Activated CD8-positive, alpha-beta T cell treated with anti-CD3 and anti-CD28 coated beads for 36 hours (primary cell): Measurements from ENCODE around the gene ZNF652. TPM values are rescaled to one million over a fixed set of nuclear protein-coding genes. Genes with fewer than 3 reads are reported as not detected.

Source experiments
- ATAC-seq: fragments of 200-7000 bp; cut with Tn5 transposase; one replicate; pipeline ENCODE4 v1.10.0; 2021; ENCODE audit warnings: mild to moderate bottlenecking, moderate library complexity
- CTCF ChIA-PET: fragments of 350-600 bp; sonication (Branson Sonifier 250); formaldehyde crosslinking; loops from one replicate; lab custom pipeline; 2021; ENCODE audit warnings: antibody characterized with exemption; lab: Charles Lee
- POLR2A ChIA-PET: fragments of 350-600 bp; sonication (Branson Sonifier 250); formaldehyde crosslinking; loops from one replicate; lab custom pipeline; 2021; ENCODE audit warnings: antibody characterized with exemption; lab: Charles Lee
- DNase-seq: peaks from one replicate; pipeline ENCODE4 v3.0.0-alpha.2; 2020
- H3K27ac Mint-ChIP-seq: one replicate; pipeline ENCODE4 v1.8.0; 2021; ENCODE audit warnings: mild to moderate bottlenecking, mixed read lengths
- H3K27me3 Mint-ChIP-seq: one replicate; pipeline ENCODE4 v1.8.0; 2021; ENCODE audit warnings: mixed read lengths
- H3K36me3 Mint-ChIP-seq: one replicate; pipeline ENCODE4 v1.8.0; 2021; ENCODE audit warnings: low read depth, mixed read lengths
- H3K4me1 Mint-ChIP-seq: one replicate; pipeline ENCODE4 v1.8.0; 2021; ENCODE audit warnings: low read depth, mixed read lengths
- H3K4me3 Mint-ChIP-seq: one replicate; pipeline ENCODE4 v1.8.0; 2021; ENCODE audit warnings: mild to moderate bottlenecking, moderate library complexity, mixed read lengths
- H3K9me3 Mint-ChIP-seq: one replicate; pipeline ENCODE4 v1.8.0; 2021; ENCODE audit warnings: mixed read lengths
- CTCF ChIP-seq: fragments of 200-600 bp; IDR thresholded peaks from one replicate; pipeline ENCODE4 v1.8.0; 2022; ENCODE audit warnings: antibody characterized with exemption, mild to moderate bottlenecking
- intact Hi-C: fragments of 100-400 bp; cut with micrococcal nuclease; formaldehyde crosslinking; loops from one replicate; pipeline ENCODE4 v1.10.0; 2022
- total RNA-seq, 2 experiments: library from RNA; stranded (reverse); gene quantifications; one replicate each; pipeline ENCODE4 v1.2.3, GENCODE V29; 2021

Gene ZNF652
- total RNA-seq, 2 experiments from 2014 or later: 6.4 to 6.7 TPM

DNA sequence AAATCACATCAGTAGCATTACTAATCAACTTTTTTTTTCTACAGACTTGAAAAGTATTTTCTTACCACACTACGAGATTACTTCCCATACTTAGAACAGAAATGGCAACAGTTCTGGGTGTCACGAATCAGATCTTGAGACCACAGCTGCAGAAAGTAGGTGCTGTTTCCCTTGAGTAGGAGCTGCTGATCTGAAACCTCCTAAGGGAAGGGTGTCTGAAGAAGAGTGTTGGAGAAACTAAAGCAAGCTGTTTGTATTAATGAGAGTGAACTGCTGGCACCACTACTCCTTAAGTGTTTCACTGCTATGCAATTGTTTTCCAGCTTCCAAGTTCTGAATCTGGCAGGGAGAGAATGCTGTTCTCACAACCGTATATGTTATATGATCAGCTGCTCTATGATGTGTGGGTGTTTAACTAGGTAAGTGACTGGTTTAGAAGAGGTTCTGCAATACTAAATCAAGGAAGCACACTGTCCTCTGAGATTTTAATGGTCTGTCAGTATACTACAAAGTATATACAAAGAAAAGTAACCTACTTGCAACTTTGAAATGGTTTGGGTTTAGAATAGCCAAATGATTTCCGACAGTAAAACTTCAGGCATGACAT lies 3.3 kb downstream of the ZNF652 start:
- POLR2A ChIA-PET: interaction anchor here (1.1 to 5.6 kb wide), 7 partner anchors 11 to 149 kb away, joined by 3 to 26 read pairs (median 5); partner anchors contain the start of gene PHB1
- intact Hi-C loops: no loop called here
- Mint-ChIP-seq H3K4me1 (peaks cover 53% of the 10 kb centered on the region), H3K27ac (peak overlapping the region; percentile 53), H3K9me3 (no peaks in the 10 kb centered on the region), H3K27me3 (no peaks in the 10 kb centered on the region), H3K4me3 (peak overlapping the region; percentile 90), H3K36me3 (no peaks in the 10 kb centered on the region)
- TF ChIP-seq CTCF: no peak
- peak; percentile 44 for DNase-seq
- CTCF ChIA-PET: interaction anchor here (0.9 to 5.2 kb wide), 9 partner anchors 10 to 49 kb away, joined by 3 to 42 read pairs (median 8); no protein-coding TSS in a partner anchor
- peak; percentile 21 for ATAC-seq

- H3K27me3 Mint-ChIP-seq: no peaks in the 10 kb centered on the region
- intact Hi-C loops: no loop called here
- CTCF ChIA-PET: interaction anchor here (0.8 to 5.2 kb wide), 8 partner anchors 8 to 42 kb away, joined by 3 to 42 read pairs (median 6); no protein-coding TSS in a partner anchor
- DNase-seq (no peak), ATAC-seq (no peak)
- H3K27ac Mint-ChIP-seq: no peak overlapping the region
- POLR2A ChIA-PET: interaction anchor here (0.7 to 5.6 kb wide), 3 partner anchors 10 to 57 kb away, joined by 5 to 26 read pairs (median 6); partner anchors contain the start of gene PHB1
- H3K36me3 Mint-ChIP-seq: no peaks in the 10 kb centered on the region
- H3K4me3 Mint-ChIP-seq: peak overlapping the region; percentile 90
- TF ChIP-seq CTCF: no peak
- no peaks in the 10 kb centered on the region for H3K9me3 Mint-ChIP-seq
- H3K4me1 Mint-ChIP-seq: peaks cover 60% of the 10 kb centered on the region
Measured at GRCh38 chr17:49357516-49357915, 4.5 kb downstream of the ZNF652 start.

DNA sequence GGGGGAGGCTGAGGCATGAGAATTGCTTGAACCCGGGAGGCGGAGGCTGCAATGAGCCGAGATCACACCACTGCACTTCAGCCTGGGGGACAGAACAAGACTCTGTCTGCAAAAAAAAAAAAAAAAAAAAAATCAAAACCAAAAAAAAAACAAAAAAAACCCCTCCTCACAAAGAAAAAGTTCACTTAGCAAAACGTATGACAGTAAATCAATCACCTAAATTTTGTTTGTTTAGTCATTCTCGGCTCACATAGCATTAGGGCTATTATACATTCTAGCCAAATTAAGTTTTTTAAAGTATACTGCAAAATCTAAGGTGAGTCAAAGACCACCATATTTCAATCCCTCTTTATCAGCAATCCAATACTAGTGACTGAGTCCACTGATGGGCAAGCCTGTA lies 5.7 kb downstream of the ZNF652 start:
- CTCF ChIA-PET: interaction anchor here (5.2 kb wide), 1 partner anchor 13 kb away, joined by 42 read pairs; no protein-coding TSS in a partner anchor
- TF ChIP-seq CTCF: no peak
- no peaks in the 10 kb centered on the region for H3K27me3 Mint-ChIP-seq
- no peak overlapping the region for H3K4me3 Mint-ChIP-seq
- no peak overlapping the region for H3K27ac Mint-ChIP-seq
- H3K4me1 Mint-ChIP-seq: peaks cover 65% of the 10 kb centered on the region
- POLR2A ChIA-PET: interaction anchor here (0.7 to 5.6 kb wide), 3 partner anchors 8 to 1057 kb away, joined by 3 to 26 read pairs (median 3); no protein-coding TSS in a partner anchor
- DNase-seq: no peak
- ATAC-seq: no peak
- no peaks in the 10 kb centered on the region for H3K36me3 Mint-ChIP-seq
- intact Hi-C loops: no loop called here
- H3K9me3 Mint-ChIP-seq: no peaks in the 10 kb centered on the region

- DNase-seq: peak; percentile 18
- ChIA-PET POLR2A (interaction anchor here (1.0 kb wide), 1 partner anchor 10 kb away, joined by 3 read pairs; no protein-coding TSS in a partner anchor), CTCF (interaction anchor here (1.3 to 2.0 kb wide), 4 partner anchors 11 to 38 kb away, joined by 3 to 7 read pairs (median 5); no protein-coding TSS in a partner anchor)
- H3K27me3 Mint-ChIP-seq: no peaks in the 10 kb centered on the region
- peak; percentile 58 for ATAC-seq
- no peaks in the 10 kb centered on the region for H3K36me3 Mint-ChIP-seq
- peak overlapping the region; percentile 68 for H3K27ac Mint-ChIP-seq
- no peaks in the 10 kb centered on the region for H3K9me3 Mint-ChIP-seq
- H3K4me3 Mint-ChIP-seq: peak overlapping the region; percentile 29
- intact Hi-C loops: no loop called here
- H3K4me1 Mint-ChIP-seq: peaks cover 56% of the 10 kb centered on the region
- no peak for TF ChIP-seq CTCF
Measured at GRCh38 chr17:49353607-49354006, 8.4 kb downstream of the ZNF652 start.
